Adrenal gland (tissue), 5 donors: ENCODE results near the gene IL17RC.

Experiments
- POLR2A ChIP-seq, 2 donors: fragments of 450-650 bp; IDR thresholded peaks; one replicate each; pipeline ENCODE4 v1.6.1; 2017; ENCODE audit warnings: antibody characterized with exemption in 2 of 2, mild to moderate bottlenecking in 2 of 2, moderate library complexity in 1 of 2
- TF ChIP-seq, protein P1 (sequence below), 6 experiments: fragments of 450-650 bp in 4 of 6; fragments of 200-600 bp in 2 of 6; sonication (generic) in 1 of 6; IDR thresholded peaks; 1 replicate in 5 of 6; 2 replicates in 1 of 6; pipeline versions ENCODE4 v1.5.1 to v1.8.0; 2016 to 2021; ENCODE audit warnings: antibody characterized with exemption in 6 of 6, mild to moderate bottlenecking in 2 of 6, moderate library complexity in 1 of 6
- donor health status: DM: no; HTN: no; CAD: no.

DNA sequence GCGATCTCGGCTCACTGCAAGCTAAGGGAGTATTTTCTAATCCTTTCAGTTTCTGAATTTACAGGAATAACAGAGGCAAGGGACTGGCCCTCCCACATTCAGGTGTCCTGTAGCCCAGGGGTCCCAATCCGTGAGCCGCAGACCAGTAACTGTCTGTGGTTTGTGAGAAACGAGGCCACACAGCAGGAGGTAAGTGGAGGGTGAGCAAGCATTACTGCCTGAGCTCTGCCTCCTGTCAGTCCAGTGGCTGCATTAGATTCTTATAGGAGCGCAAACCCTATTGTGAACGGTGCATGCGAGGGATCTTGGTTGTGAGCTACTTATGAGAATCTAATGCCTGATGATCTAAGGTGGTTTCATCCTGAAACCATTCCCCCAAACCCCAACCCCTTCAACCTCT is 5.0 kb upstream of the IL17RC start:
- TF ChIP-seq POLR2A (IDR thresholded peaks at IDR 0.05), result no peak
- TF ChIP-seq, protein P1, sequence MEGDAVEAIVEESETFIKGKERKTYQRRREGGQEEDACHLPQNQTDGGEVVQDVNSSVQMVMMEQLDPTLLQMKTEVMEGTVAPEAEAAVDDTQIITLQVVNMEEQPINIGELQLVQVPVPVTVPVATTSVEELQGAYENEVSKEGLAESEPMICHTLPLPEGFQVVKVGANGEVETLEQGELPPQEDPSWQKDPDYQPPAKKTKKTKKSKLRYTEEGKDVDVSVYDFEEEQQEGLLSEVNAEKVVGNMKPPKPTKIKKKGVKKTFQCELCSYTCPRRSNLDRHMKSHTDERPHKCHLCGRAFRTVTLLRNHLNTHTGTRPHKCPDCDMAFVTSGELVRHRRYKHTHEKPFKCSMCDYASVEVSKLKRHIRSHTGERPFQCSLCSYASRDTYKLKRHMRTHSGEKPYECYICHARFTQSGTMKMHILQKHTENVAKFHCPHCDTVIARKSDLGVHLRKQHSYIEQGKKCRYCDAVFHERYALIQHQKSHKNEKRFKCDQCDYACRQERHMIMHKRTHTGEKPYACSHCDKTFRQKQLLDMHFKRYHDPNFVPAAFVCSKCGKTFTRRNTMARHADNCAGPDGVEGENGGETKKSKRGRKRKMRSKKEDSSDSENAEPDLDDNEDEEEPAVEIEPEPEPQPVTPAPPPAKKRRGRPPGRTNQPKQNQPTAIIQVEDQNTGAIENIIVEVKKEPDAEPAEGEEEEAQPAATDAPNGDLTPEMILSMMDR (IDR thresholded peaks at IDR 0.05), result no peak
